Measurements from ENCODE around the gene FGD3.

FGD3 gene

DNA sequence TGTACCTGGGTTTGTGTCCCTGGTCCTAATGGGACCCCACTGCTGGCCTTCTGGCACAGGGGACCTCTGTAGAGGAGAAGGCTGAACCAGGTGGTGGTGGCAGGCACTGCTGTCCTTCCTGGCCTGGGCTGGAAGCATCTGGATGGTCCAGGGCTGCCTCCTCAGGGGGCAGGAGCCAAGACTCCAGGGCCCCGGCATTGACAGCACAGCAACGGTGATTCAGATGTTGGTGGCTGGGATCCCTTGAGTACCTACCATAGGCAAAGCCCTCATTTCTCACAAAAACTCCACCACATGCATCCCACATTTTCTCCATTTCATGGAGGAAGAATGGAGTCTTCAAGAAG is 15.0 kb downstream of the FGD3 start:
- no peak overlapping the region for H3K4me3 ChIP-seq (IDR thresholded peaks at IDR 0.05; ENCODE audit: insufficient read depth, low read depth, low read length)
- H3K9ac ChIP-seq: no peak overlapping the region
- no peaks in the 10 kb centered on the region for H3K27me3 ChIP-seq (ENCODE audit: insufficient read depth, low read depth)
- no peaks in the 10 kb centered on the region for H4K20me1 ChIP-seq (ENCODE audit: insufficient read depth)
- H3K36me3 ChIP-seq (ENCODE audit: insufficient read depth): no peaks in the 10 kb centered on the region
- no peak overlapping the region for H3K27ac ChIP-seq
- no peak overlapping the region; the same call in 1 of the 2 replicates for H3K4me2 ChIP-seq
- TF ChIP-seq, protein P1, sequence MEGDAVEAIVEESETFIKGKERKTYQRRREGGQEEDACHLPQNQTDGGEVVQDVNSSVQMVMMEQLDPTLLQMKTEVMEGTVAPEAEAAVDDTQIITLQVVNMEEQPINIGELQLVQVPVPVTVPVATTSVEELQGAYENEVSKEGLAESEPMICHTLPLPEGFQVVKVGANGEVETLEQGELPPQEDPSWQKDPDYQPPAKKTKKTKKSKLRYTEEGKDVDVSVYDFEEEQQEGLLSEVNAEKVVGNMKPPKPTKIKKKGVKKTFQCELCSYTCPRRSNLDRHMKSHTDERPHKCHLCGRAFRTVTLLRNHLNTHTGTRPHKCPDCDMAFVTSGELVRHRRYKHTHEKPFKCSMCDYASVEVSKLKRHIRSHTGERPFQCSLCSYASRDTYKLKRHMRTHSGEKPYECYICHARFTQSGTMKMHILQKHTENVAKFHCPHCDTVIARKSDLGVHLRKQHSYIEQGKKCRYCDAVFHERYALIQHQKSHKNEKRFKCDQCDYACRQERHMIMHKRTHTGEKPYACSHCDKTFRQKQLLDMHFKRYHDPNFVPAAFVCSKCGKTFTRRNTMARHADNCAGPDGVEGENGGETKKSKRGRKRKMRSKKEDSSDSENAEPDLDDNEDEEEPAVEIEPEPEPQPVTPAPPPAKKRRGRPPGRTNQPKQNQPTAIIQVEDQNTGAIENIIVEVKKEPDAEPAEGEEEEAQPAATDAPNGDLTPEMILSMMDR (conservative IDR thresholded peaks at IDR 0.05; ENCODE audit: low read depth, low read length): no peak
- H3K79me2 ChIP-seq (ENCODE audit: insufficient read depth, low read depth): peaks cover 33% of the 10 kb centered on the region
- H2AFZ ChIP-seq (ENCODE audit: low read depth): no peak overlapping the region
- peaks cover 40% of the 10 kb centered on the region for H3K4me1 ChIP-seq (ENCODE audit: low read depth, poor library complexity, severe bottlenecking)

DNA sequence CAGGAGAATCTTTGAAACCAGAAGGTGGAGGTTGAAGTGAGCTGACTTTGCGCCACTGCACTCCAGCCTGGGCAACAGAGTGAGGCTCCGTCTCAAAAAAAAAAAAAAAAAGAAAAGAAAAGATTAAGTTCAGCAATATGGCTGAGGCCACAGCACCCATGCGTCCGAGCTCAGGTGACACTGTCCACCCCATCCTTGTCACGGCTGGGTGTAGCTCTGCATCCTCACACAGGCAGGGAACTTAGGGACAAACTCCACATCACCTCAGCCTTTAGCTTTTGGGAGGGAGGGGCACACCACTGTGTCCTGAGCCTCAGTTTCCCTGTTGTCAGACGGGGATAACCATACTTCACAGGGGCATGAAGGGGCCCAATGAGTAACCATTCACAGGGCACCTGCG is 15.5 kb downstream of the FGD3 start:
- TF ChIP-seq, protein P1 (conservative IDR thresholded peaks at IDR 0.05; ENCODE audit: low read depth, low read length): no peak
- Histone ChIP-seq H3K9ac (no peak overlapping the region), H3K4me3 (IDR thresholded peaks at IDR 0.05; ENCODE audit: insufficient read depth, low read depth, low read length) (no peak overlapping the region), H4K20me1 (ENCODE audit: insufficient read depth) (no peaks in the 10 kb centered on the region), H3K36me3 (ENCODE audit: insufficient read depth) (no peaks in the 10 kb centered on the region), H3K27me3 (ENCODE audit: insufficient read depth, low read depth) (no peaks in the 10 kb centered on the region), H3K79me2 (ENCODE audit: insufficient read depth, low read depth) (peaks cover 39% of the 10 kb centered on the region), H3K4me2 (no peak overlapping the region; the same call in 1 of the 2 replicates), H3K27ac (no peak overlapping the region), H2AFZ (ENCODE audit: low read depth) (no peak overlapping the region), H3K4me1 (ENCODE audit: low read depth, poor library complexity, severe bottlenecking) (peaks cover 37% of the 10 kb centered on the region)

DNA sequence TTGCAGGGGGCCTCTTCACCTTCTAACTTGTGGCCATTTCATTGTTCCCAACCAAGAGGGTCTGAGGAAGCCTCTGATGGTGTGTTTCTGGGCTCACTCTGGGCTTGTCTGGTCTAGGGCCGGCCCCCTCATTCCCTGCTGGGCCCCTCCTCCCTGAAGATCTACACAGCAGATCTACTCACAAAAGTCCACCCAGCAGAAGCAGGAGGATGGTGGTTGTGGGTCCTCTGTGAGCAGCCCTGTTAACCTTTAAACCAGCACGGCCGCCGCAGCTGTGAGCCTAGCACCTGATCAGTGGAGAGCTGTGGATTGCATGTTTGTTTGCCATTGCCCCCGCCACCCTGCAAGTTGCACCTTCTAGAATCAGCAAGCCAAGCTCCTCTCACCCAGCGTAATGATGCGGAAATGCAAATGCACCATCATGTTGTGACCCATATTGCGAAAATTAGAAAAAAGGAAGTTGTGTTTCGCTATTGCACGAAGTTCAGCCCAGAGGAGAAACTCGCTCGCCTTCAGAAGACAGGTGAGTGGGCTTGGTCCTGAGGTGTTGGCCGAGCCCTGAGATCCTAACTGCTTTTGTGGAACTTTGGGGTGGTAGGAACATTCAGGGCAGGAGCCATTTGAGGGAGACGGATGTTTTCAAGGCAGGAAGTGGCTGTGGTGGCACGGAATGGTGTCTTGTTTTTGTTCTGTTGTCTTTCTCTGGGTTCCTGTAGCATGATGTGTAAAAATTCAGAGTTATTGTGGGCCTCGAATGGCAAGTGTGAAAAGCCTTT is 16.7 kb downstream of the FGD3 start:
- Histone ChIP-seq H3K4me2 (peak overlapping the region; percentile 61), H3K36me3 (ENCODE audit: insufficient read depth) (no peaks in the 10 kb centered on the region), H3K4me1 (ENCODE audit: low read depth, poor library complexity, severe bottlenecking) (peaks cover 37% of the 10 kb centered on the region), H3K4me3 (IDR thresholded peaks at IDR 0.05; ENCODE audit: insufficient read depth, low read depth, low read length) (no peak overlapping the region), H4K20me1 (ENCODE audit: insufficient read depth) (no peaks in the 10 kb centered on the region), H3K79me2 (ENCODE audit: insufficient read depth, low read depth) (peaks cover 50% of the 10 kb centered on the region), H2AFZ (ENCODE audit: low read depth) (peak overlapping the region; percentile 68), H3K27ac (peak overlapping the region; percentile 83), H3K27me3 (ENCODE audit: insufficient read depth, low read depth) (no peaks in the 10 kb centered on the region), H3K9ac (peak overlapping the region; percentile 82)
- TF ChIP-seq, protein P1 (conservative IDR thresholded peaks at IDR 0.05; ENCODE audit: low read depth, low read length): no peak

DNA sequence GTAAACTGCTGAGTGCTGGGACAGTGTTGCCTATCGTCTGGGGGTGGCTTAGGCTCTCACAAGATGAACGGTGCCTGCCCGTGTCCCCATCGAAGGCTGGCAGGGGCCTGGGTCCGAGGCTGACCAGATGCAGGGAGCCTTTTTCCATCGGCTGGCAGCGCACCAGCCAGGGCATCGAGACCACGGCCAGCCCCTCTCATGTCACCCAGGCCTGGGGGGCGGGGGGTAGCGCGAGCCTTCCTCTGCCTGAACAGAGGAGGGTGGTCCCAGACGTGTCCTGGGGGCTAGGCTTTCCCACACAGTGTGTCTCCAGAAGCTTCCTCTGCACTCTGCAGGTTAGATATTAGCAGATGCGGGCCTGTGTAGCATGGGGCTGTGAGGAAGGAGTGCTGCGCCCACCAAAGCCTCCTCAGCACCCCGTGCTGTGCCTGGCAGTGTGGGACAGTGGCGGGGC is 17.3 kb downstream of the FGD3 start:
- Histone ChIP-seq H4K20me1 (ENCODE audit: insufficient read depth) (no peaks in the 10 kb centered on the region), H3K27me3 (ENCODE audit: insufficient read depth, low read depth) (no peaks in the 10 kb centered on the region), H3K27ac (peak overlapping the region; percentile 83), H2AFZ (ENCODE audit: low read depth) (peak overlapping the region; percentile 68), H3K4me1 (ENCODE audit: low read depth, poor library complexity, severe bottlenecking) (peaks cover 37% of the 10 kb centered on the region), H3K4me2 (peak overlapping the region; percentile 61), H3K9ac (peak overlapping the region; percentile 82), H3K36me3 (ENCODE audit: insufficient read depth) (no peaks in the 10 kb centered on the region), H3K79me2 (ENCODE audit: insufficient read depth, low read depth) (peaks cover 56% of the 10 kb centered on the region), H3K4me3 (IDR thresholded peaks at IDR 0.05; ENCODE audit: insufficient read depth, low read depth, low read length) (no peak overlapping the region)
- TF ChIP-seq, protein P1 (conservative IDR thresholded peaks at IDR 0.05; ENCODE audit: low read depth, low read length): no peak
